ENCODE results near the gene RANGAP1. TPM values are rescaled to one million over a fixed set of nuclear protein-coding genes. Genes with fewer than 3 reads are reported as not detected.
A peak's percentile ranks its signal among the peaks of the same experiment; 100 is the strongest.
"Not testable (repeated sequence)": the region's sequence is repeated elsewhere in the genome, so short reads cannot be mapped to it uniquely, and the experiment has no call there.

Gene RANGAP1
- polyA plus RNA-seq, 12 donors = 23.1 to 30.2 (median 27.1) TPM; not detected in 1

DNA sequence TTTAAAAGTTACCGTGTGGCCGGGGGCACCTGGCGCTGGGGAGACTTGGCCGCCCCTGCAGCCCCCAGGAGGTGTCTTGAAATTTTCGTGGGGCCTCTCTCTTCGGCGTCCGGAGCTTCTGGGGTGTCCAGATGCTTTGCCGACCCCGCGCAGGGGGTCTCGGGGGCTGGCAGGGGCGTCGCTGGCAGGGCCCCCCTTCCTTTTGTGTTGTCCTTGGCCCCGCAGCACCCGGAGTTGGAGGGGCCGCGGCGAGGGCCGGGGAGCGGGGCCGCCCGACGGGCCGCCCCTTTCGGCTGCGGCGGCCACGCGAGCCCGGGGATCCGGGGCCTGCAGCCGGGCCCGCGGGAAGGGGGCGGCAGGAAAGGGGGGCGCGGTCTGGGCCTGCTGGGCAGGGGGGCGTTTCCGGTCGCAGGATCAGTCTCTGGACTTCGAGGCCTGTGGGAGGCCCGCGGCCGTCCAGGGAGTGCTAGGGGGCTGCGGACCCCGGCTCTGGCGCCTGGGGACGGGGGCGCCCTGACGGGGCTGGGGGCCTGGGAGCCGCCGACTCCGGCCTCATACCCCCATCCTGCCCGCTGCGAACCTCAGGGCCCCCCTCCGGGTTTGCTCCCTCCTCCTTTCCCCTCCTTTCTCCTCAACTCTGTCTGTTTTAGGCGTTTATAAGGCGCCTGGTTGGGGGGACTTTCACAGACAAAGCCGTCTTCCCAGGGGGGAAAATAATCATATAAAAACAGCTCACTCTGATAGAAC lies 16.2 kb upstream of the RANGAP1 start:
- DNase-seq = peak; percentile 32

DNA sequence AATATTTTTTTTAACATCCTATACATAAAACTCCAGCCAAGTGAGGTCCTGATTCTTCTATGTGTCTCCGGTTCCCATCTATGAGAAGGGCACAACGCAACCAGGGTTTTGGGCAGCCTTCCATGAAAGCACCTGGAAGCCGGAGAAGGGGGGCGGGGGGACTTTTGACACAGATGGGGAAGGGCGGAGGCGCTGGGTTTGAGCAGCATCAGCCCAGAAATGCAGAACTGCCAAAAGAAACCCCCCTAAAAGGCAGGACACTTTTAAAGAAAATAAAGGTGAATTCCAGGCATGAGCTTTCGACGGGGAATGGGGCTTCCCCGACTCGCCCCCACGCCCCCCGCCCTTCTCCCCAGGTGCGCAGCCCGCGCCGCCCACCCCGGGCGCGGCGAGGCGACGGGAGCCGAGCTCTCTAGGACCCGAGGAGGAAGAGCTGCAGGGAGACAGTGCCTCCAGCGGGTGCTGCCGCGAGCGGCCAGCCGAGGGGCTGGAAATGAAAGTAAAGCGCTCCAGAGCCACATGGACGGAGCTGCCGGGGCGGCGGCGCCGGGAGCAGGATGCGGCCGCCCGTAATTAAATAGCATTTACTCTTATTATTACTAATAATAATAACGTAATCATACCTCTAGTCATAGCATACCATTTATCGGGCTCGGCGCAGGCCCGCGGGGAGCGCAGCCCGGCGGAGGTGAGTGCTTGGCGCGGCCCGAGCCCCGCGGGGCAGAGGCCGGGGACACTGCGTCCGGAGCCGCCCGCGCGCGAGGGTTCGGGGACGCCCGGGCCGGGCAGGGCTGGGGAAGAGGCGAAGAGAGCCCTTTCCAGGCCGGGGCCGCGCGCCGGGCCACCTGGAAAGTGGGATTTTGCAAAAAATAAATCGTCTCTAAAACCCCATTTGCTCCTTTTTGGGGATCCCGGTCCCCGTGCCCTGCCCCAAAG lies 15.4 kb upstream of the RANGAP1 start, which contains the start of gene ZC3H7B:
Gene ZC3H7B, plus strand, starts transcription at position 441 of the 936 bp plus-strand sequence. CDS start 19,136 bp downstream, outside the sequence.
- DNase-seq = peak; percentile 78

DNA sequence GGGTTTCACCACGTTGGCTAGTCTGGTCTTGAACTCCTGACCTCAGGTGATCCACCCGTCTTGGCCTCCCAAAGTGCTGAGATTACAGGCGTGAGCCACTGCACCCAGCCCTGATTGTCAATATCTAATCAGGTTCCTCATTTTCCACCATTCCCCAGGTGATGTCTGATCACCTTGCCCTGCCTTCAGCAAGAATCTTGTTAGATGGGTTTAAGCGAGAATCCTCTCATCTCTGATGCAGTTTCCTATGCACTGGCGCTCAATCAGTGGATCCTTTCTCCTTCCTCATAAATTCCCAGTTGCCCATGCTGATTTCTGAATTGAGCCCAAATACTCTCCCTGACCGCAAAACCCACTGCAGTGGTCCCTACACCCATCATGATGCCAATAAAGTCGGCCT lies 14.7 kb upstream of the RANGAP1 start:
- no peak for DNase-seq

DNA sequence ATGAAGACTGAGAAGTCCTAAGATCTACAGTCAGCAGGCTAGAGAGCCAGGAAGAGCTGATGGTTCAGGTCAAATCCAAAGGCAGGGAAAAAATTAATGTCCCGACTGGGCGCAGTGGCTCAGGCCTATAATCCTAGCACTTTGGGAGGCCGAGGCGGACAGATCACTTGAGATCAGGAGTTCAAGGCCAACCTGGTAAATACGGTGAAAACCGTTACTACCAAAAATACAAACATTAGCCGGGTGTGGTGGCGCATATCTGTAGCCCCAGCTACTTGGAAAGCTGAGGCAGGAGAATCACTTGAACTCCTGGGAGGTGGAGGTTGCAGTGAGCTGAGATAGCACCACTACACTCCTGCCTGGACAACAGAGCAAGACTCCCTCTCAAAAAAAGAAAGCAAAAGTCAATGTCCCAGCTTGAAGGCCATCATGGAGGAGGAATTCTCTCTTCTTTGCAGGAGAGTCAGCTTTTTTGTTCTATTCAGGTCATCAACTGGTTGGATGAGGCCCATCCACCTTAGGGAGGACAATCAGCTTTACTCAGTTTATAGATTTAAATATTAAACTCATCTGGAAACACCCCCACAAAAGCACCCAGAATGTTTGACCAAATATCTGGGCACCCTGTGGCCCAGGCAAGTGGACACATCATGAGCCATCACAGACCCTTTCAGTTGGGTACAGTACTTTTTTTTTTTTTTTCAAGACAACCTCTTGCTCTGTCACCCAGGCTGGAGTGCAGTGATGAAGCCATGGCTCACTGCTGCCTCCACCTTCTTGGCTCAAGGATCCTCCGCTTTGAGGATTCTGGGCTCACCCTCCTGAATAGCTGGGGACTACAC lies 11.1 kb upstream of the RANGAP1 start:
- DNase-seq = no peak

DNA sequence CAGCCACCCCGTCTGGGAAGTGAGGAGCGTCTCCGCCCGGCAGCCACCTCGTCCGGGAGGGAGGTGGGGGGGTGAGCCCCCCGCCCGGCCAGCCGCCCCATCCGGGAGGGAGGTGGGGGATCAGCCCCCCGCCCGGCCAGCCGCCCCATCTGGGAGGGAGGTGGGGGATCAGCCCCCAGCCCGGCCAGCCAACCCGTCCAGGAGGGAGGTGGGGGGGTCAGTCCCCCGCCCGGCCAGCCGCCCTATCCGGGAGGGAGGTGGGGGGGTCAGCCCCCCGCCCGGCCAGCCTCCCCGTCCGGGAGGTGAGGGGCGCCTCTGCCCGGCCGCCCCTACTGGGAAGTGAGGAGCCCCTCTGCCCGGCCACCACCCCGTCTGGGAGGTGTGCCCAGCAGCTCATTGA lies 8.8 kb upstream of the RANGAP1 start:
- DNase-seq = not testable (repeated sequence)

DNA sequence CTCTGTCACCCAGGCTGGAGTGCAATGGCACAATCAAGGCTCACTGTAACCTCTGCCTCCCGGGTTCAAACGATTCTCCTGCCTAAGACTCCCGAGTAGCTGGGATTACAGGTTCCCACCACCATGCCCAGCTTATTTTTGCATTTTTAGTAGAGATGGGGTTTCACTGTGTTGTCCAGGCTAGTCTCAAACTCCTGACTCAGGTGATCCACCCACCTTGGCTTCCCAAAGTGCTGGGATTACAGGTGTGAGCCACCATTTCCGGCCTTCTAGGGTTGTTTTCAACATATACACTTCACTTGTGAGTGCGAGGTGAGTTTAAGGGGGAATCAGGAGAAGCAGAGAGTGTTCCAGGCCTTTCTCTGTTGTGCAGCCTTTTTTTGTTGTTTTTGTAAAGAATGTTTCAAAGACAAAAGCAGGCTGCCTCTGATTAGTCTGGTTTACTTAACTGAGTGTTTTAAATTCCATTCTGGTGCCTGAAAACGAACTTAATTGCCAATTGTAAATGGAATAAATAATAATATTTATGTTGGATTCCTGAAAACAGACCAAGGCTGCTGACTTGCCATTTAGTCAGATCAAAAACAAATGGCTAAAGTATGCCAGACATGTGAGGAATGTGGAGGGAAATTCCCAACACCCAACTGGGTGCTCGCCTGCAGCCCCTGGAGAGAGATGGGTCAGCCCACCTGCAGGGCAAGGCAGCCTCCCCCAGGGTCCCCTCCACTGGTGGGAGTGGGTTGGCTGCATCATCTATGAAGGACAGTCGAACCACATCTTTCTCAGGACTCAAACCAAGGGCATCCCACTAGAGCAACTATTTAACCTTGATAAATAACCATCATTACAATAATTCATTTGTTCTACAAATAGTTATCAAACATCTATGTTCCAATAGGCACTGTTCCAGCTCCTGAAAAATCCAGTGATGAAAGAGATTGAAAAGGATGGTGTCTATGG lies 4.6 kb upstream of the RANGAP1 start:
- no peak for DNase-seq

DNA sequence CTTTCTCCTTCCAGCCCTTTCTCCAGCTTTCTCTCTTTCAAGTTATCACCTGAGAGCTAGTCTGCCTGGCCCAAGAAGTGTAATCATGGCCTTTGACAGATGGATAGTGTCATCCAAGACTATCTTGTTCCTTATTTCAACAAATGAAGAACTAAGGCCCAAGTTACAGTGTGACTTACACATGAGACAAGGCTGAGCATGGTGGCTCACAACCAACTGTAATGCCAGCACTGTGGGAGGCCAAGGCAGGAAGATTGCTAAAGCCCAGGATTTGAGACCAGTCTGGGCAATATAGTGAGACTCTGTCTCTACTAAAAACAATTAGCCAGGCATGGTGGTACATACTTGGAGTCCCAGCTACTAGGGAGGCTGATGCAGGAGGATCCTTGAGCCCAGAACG lies 3.7 kb upstream of the RANGAP1 start:
- no peak for DNase-seq

DNA sequence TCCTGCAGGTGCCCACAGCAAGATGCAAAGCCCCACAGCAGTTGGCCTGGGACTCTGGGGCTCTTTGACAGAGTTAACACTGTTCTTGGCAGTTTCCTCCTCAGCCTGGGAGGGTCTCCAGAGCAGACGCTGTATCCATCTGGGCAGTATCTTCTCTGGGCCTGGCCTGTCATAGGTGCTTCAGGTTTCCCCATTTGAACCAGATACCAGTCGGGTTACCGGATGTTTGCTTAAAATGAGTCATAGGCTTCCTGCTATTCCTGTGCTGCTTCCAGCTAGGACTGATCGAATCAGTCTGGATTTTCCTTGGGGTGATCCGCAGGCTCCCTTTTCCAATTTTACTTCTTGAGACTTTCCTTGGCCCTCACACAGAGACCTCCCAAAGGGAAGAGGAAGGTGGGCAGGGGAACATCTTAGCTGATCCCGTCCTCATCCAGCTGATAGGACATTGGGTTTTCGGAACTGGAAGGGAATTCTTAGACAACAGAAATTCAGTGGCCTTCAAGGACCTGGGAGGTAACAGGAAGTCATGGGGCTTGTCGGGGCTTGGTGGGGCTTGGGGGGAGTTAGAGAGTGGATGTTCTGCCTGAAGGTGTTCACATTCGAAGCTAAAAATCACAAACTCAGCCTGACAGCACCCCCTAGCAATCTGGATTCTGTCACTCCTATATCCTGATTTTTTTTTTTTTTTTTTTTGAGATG lies 2.4 kb upstream of the RANGAP1 start:
- no peak for DNase-seq

DNA sequence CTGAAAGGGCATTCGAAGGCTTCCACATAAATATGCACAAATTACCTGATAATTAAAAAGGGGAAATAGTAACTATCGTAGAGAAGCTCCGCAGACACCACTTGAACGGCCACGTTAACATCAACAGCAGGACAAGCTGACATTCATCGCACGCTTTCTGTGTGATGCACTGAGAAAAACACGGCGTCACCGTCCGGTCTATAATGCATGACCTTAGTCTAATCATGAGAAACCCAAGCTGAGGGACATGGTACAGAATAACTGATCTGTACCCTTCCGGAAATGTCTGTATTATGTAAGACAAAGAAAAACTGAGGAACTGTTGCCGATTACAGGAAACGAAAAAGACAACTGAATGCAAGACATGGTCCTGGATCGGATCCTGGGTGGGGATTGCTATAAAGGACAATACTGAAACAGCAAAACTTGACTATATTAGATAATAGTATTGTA lies 678 bp upstream of the RANGAP1 start:
- DNase-seq = no peak

DNA sequence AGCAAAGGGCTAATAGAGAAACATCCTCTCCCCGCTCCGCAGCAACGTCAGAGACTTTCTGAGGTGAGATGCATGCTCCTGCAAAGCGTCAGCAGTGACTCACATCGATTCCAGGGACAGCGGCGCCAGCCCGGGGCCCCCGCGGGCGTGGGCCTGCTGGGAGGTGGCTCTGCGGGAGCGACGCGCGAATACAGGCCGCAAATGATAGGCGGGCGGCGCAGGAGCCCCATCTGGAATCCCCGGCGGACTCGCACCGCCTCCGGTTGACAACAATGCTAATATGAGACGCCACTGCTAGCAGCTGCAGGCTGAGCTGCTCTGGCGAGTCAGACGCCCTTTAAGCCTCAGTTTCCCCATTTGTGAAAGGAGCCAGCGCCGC lies 557 bp downstream of the RANGAP1 start:
- peak; percentile 11 for DNase-seq

DNA sequence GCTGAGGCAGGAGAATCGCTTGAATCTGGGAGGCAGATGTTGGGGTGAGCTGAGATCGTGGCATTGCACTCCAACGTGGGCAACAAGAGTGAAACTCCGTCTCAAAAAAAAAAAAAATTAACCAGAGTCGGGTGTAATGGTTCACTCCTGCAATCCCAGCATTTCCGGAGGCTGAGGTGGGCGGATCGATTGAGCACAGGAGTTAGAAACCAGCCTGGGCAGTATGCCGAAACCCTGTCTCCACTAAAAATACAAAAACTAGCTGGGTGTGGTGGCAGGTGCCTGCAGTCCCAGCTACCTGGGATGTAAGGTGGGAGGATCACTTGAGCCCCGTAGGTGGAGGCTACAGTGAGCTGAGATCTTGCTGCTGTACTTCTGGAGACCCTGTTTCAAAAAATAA lies 1.5 kb downstream of the RANGAP1 start:
- no peak for DNase-seq

DNA sequence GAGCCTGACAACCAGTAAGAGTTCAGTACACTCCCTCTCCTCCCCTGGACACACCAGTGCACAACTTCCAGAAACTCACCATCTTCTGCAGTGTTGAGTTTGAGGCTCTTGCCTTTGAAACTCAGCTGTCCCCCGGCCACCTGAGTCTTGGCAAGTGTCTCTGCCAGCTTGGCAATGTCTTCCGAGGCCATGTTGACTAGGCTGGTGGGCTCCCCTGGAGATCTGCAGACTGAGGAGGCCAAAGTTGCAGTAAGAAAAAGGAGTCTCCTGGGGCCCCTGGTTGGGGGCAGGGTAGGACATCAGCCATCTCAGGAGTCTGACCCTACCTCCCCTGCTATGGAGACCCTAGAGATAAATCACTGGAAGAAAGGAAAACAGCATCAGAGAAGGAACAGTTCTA lies 5.1 kb downstream of the RANGAP1 start:
- DNase-seq = no peak

DNA sequence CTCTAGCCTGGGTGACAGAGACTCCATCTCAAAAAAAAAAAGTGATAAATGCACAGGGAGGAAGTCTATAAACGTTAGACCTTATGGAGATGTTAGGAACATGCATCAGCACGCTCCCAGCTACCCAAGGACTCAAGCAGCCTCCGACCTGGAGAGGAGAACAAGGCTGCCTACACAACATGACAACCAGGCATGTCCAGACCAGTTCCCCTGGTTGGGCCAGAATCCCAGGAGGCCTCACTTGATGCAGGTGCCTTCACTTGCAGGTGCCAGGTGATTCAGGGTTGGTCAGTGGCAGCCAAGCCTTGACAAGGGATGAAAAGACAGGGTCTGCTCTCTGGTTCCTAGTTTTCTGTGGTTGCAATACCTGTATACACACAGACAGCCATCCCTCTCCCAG lies 5.9 kb downstream of the RANGAP1 start:
- DNase-seq = no peak

DNA sequence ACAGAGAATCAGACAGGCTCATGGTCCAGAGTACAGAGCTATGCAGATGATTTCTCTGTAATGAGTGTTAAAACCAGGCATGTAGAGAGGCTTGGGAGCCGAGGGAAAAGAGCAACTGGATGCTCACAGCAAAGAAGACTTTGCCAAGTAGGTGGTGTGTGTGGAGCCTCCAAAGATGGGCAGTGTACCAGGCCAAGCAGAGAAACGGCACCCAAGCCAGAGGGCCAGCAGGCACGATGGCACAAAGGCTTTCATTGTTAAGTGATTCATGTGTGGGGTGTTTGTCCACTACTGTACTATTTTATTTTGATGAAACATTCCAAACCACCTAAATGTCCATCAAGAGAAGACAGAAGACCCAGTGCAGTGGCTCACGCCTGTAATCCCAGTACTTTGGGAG lies 11.1 kb downstream of the RANGAP1 start:
- DNase-seq = no peak

DNA sequence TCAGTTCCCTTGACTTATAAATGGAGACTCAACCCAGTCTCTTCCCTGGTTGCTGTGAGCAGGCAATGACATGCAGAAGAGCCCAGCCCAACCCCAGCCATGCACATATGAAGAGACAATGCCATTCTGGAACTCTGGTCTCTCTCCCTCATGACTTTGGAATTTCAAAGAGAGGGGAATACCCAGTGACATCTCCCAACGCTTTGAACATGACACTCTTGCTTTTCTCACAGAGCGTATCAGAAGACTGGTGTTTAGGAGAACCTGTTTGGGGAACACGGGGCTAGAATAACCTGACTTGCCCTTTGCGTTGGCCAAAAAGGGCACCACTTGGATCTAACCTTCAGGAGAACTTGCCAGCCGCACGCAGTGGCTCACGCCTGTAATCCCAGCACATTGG lies 12.9 kb downstream of the RANGAP1 start:
- no peak for DNase-seq

DNA sequence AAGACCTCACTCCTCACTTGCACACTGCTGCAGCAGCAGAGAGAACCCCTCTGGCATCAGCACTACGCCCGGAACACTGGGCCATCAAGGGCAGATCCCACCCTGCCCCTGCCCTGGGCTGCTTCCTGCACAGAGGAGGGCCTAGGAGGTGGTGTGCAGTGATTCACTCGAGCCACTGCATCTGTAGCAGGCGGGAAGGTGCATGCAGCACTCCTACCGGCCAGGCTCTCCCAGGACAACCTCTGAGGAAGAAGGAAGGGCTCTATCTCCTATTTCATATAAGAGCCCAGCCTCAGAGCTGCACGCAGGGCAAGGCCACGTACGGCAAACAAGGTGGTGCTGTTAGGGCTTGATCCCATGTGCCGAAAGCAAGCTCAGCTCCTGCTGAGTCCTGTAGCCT lies 14.2 kb downstream of the RANGAP1 start:
- no peak for DNase-seq

DNA sequence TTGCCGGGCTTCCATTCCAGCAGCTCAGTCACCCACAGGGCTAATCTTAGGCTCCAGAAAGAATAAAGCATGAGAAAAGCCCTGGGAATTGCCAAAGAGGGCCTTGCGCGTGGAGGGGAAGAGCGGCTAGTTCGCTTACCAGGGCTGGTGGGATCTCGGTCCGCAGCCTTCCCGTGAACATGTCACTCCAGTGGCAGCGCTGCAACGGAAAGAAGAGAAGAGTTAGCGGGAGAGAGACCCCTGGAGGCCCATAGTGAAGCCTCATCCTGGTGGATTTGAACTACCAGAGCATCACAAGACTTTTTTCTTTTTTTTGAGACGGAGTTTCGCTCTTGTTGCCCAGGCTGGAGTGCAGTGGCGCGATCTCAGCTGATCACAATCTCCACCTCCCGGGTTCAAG lies 18.0 kb downstream of the RANGAP1 start:
- no peak for DNase-seq

DNA sequence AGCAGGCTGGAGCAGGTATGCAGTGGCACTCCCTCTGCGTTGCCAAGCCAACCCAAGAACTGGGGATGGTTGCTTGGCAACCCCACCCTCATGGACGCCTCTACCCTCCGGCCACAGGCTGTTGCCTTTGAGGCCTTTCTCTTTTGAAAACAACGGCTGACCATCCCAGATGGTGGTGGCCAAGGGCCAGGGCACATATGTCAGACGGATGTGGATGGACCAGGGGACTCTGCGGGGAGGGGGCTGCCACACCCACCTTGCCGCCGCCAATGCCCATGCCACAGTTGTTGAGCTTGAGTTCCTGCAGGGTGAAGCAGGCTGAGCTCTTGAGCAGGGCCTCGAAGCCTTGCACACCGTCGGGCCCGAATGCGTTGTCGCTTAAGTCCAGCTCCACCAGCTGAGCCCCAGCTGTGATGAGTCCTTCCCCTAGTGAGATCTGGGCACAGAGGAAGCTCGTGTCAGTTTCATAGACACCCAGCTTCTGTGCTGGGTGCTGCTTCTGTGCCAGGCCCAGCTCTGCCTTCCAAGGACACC lies 21.5 kb downstream of the RANGAP1 start:
- no peak for DNase-seq

DNA sequence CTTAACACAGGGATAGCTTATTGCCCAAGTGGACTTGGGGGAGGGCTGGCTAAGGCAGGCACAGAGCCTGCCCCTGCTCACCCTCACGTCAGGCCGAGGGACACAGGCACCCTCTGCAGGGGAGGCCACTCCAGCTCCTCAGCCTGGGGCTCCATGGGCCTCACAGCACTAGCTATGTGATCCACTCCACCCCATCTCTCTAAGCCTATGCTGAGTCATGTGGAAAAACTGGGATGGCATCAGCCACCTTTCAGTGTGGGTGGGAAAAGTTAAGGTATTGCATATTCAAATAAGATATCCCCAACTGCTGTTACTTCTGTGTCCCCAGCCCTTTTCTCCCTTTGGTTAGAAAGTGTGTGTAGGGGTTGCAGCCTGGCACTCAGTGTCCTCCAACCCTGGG lies 22.3 kb downstream of the RANGAP1 start:
- no peak for DNase-seq

DNA sequence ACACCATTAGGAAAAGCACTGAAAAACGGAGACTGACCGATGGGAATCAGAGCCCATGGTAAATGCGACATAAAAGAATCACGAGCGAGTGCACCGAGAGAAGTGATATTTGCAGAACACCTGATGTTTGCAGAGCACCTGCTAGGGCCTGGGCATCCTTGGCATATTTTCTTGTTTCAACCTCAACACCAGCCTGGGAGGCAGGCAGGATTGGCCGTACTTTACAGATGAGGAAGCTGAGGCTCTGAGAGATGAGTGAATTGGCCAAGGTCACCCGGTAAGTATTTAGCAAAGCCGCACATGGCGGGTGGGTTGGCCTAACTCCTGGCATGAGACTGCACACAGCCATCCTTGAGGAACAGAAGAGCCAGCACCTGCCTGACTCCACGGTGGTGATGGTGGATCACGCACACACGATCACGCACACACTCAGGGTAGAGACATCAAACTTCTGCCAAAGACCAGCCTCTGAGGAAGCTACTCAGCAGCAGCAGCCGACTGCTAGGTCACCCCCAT lies 23.7 kb downstream of the RANGAP1 start:
- no peak for DNase-seq
